Measurements from ENCODE around the gene RGS6.

Gene RGS6

DNA sequence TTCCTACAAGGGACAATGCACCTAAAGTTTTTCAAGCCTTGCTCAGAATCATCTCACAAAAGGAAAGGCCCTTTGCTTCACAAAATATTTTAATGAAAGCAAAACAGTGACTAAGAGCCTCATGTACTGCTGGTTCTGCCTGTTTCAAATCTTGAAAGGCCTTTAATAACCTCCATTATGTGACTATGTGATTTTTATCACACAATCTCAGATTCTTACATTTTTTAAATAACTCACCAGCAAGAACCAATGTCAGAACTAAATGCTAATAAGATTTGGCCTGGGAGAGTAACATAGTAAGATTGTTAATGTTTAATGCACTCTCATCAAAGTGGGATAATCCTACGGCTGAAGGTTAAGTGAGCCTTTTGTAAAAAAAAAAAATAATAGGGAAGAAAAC, 378.9 kb downstream of the RGS6 start:
- Histone ChIP-seq H3K4me3 (ENCODE audit: insufficient read depth in 1 of 2, low read depth in 1 of 2, low read length in 2 of 2) (no peak overlapping the region), H3K79me1 (replicated peaks; ENCODE audit: low read length, poor library complexity, severe bottlenecking) (no peaks in the 10 kb centered on the region), H3K36me3 (ENCODE audit: control insufficient read depth in 1 of 2, insufficient read depth in 2 of 2, low read depth in 1 of 2, low read length in 2 of 2) (no peaks in the 10 kb centered on the region), H2BK15ac (ENCODE audit: low read depth, poor library complexity, severe bottlenecking) (no peak overlapping the region), H3K9ac (ENCODE audit: low read length) (no peak overlapping the region), H4K91ac (ENCODE audit: low read length) (no peak overlapping the region), H2AK5ac (ENCODE audit: low read length, severe bottlenecking) (no peak overlapping the region), H4K8ac (ENCODE audit: low read length) (no peak overlapping the region), H3K27me3 (ENCODE audit: control insufficient read depth in 1 of 2, insufficient read depth in 1 of 2, low read length in 2 of 2) (peaks cover 0 to 3% of the 10 kb centered on the region in 2 experiments), H2AFZ (ENCODE audit: low read depth, low read length) (no peak overlapping the region), H3K4ac (ENCODE audit: low read depth in 1 of 2, low read length in 2 of 2) (no peak overlapping the region), H3K4me1 (ENCODE audit: control insufficient read depth, insufficient read depth, low read depth, low read length) (no peaks in the 10 kb centered on the region), H3K23ac (ENCODE audit: low read length in 2 of 2) (no peak overlapping the region), H2BK5ac (ENCODE audit: low read depth, low read length, poor library complexity, severe bottlenecking) (no peak overlapping the region), H3K18ac (ENCODE audit: low read depth in 1 of 2, low read length in 2 of 2) (no peak overlapping the region), H2BK120ac (ENCODE audit: low read depth, low read length) (no peak overlapping the region), H3K9me3 (ENCODE audit: control insufficient read depth, low read length) (peaks cover 4% of the 10 kb centered on the region), H3K14ac (ENCODE audit: low read length in 2 of 2) (no peak overlapping the region), H2BK12ac (ENCODE audit: low read length in 2 of 2) (no peak overlapping the region), H3K4me2 (ENCODE audit: low read length, poor library complexity, severe bottlenecking) (no peak overlapping the region), H3K27ac (ENCODE audit: low read length, poor library complexity, severe bottlenecking) (no peak overlapping the region)
- DNase-seq, result no peak
- WGBS, result no CpG with 5 or more reads among the region's 1 CpG

DNA sequence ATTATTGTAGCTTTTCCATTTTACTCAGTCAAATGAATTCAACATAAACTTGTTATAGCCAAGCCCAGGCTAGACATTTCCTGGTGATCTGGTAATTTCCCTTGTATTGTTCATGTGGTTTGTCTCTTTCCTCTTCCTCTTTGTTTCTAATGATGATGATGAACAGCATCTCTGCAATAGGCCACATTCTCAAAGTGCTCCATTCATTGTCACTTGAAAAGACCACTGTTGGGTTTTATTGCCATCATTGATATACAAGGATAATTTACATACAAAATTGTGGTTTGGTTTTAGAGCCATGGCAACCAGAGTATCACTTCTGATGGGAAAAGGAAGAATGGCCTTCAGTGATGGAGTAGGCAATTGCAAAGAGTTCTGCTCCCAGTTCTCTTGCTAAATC, 379.3 kb downstream of the RGS6 start:
- Histone ChIP-seq H3K27ac (ENCODE audit: low read length, poor library complexity, severe bottlenecking) (no peak overlapping the region), H2AFZ (ENCODE audit: low read depth, low read length) (no peak overlapping the region), H3K4me3 (ENCODE audit: insufficient read depth in 1 of 2, low read depth in 1 of 2, low read length in 2 of 2) (no peak overlapping the region), H3K9ac (ENCODE audit: low read length) (no peak overlapping the region), H2BK12ac (ENCODE audit: low read length in 2 of 2) (no peak overlapping the region), H3K14ac (ENCODE audit: low read length in 2 of 2) (no peak overlapping the region), H3K27me3 (ENCODE audit: control insufficient read depth in 1 of 2, insufficient read depth in 1 of 2, low read length in 2 of 2) (peaks cover 0 to 3% of the 10 kb centered on the region in 2 experiments), H3K4me1 (ENCODE audit: control insufficient read depth, insufficient read depth, low read depth, low read length) (no peaks in the 10 kb centered on the region), H3K36me3 (ENCODE audit: control insufficient read depth in 1 of 2, insufficient read depth in 2 of 2, low read depth in 1 of 2, low read length in 2 of 2) (no peaks in the 10 kb centered on the region), H3K4ac (ENCODE audit: low read depth in 1 of 2, low read length in 2 of 2) (no peak overlapping the region), H2AK5ac (ENCODE audit: low read length, severe bottlenecking) (no peak overlapping the region), H2BK120ac (ENCODE audit: low read depth, low read length) (no peak overlapping the region), H2BK5ac (ENCODE audit: low read depth, low read length, poor library complexity, severe bottlenecking) (no peak overlapping the region), H4K8ac (ENCODE audit: low read length) (no peak overlapping the region), H2BK15ac (ENCODE audit: low read depth, poor library complexity, severe bottlenecking) (no peak overlapping the region), H3K4me2 (ENCODE audit: low read length, poor library complexity, severe bottlenecking) (no peak overlapping the region), H3K23ac (ENCODE audit: low read length in 2 of 2) (no peak overlapping the region), H3K79me1 (replicated peaks; ENCODE audit: low read length, poor library complexity, severe bottlenecking) (no peaks in the 10 kb centered on the region), H3K18ac (ENCODE audit: low read depth in 1 of 2, low read length in 2 of 2) (no peak overlapping the region), H4K91ac (ENCODE audit: low read length) (no peak overlapping the region), H3K9me3 (ENCODE audit: control insufficient read depth, low read length) (peaks cover under 1% of the 10 kb centered on the region)
- DNase-seq, result no peak

DNA sequence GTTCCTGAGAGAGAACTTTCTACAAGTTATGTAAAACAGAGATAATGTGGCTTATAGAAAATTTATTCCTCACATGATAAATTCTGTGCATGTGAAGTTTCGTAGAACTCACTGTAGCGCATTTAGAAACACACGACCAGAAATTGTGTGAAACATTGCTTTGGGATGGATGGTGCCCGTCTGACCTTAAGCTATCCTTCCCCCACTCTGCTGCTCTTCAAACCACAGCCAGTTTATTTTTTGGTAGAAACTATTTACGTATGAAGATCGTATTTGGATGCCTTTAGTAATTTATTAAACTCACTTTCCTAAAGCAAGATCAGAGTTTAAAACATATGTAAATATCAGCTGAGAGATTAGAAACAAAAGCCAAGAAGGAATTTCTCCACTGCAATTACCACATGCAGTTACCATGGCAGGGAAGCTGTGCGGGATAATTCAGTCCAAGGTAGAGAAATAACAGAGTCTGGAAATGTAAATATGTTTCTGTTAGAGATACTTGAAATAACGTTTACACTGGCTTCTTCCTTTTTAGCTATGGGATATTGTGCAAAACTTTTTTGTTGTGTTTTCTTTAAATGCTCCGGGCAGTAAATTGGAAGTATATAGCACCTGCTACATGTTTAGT, 382.7 kb downstream of the RGS6 start:
- no peak overlapping the region for H3K14ac ChIP-seq (ENCODE audit: low read length in 2 of 2)
- H3K9me3 ChIP-seq (ENCODE audit: control insufficient read depth, low read length), result no peaks in the 10 kb centered on the region
- WGBS, result 78% methylated on average over 6 of the region's 9 CpGs

DNA sequence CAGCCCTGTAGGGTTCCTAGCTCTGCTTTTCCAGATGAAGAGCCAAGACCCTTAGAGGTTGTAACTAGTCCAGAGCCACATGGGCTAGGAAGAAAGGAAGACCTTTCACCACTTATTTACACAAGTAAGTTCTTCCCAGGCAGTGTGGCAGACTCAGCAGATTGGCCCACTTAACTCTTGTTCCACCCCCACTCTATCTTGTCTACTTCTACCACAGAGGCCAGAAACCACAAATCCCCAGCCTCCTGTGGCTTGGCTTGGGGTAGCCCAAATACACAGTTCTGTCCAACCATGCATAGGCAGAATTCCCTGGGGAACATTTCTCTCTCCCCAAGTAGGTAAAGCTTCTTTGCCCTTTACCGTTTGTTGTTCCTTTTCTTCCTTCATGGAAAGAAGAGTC, 383.5 kb downstream of the RGS6 start:
- H2BK5ac ChIP-seq (ENCODE audit: low read depth, low read length, poor library complexity, severe bottlenecking), result no peak overlapping the region
- no peak overlapping the region for H3K27ac ChIP-seq (ENCODE audit: low read length, poor library complexity, severe bottlenecking)
- H4K91ac ChIP-seq (ENCODE audit: low read length), result no peak overlapping the region
- no peak overlapping the region for H3K4me3 ChIP-seq (ENCODE audit: insufficient read depth in 1 of 2, low read depth in 1 of 2, low read length in 2 of 2)
- H3K36me3 ChIP-seq (ENCODE audit: control insufficient read depth in 1 of 2, insufficient read depth in 2 of 2, low read depth in 1 of 2, low read length in 2 of 2), result no peaks in the 10 kb centered on the region
- no peak overlapping the region for H2AK5ac ChIP-seq (ENCODE audit: low read length, severe bottlenecking)
- no peak overlapping the region for H2AFZ ChIP-seq (ENCODE audit: low read depth, low read length)
- H3K18ac ChIP-seq (ENCODE audit: low read depth in 1 of 2, low read length in 2 of 2), result no peak overlapping the region
- no peak overlapping the region for H3K9ac ChIP-seq (ENCODE audit: low read length)
- no peak overlapping the region for H3K23ac ChIP-seq (ENCODE audit: low read length in 2 of 2)
- H3K4me2 ChIP-seq (ENCODE audit: low read length, poor library complexity, severe bottlenecking), result no peak overlapping the region
- H4K8ac ChIP-seq (ENCODE audit: low read length), result no peak overlapping the region
- no peak overlapping the region for H3K4ac ChIP-seq (ENCODE audit: low read depth in 1 of 2, low read length in 2 of 2)
- 78% methylated on average over 1 of the region's 1 CpG for WGBS
- H2BK15ac ChIP-seq (ENCODE audit: low read depth, poor library complexity, severe bottlenecking), result no peak overlapping the region
- H2BK12ac ChIP-seq (ENCODE audit: low read length in 2 of 2), result no peak overlapping the region
- no peak overlapping the region for H2BK120ac ChIP-seq (ENCODE audit: low read depth, low read length)
- no peak overlapping the region for H3K14ac ChIP-seq (ENCODE audit: low read length in 2 of 2)
- H3K27me3 ChIP-seq (ENCODE audit: control insufficient read depth in 1 of 2, insufficient read depth in 1 of 2, low read length in 2 of 2), result peaks cover 0 to 3% of the 10 kb centered on the region in 2 experiments
- H3K9me3 ChIP-seq (ENCODE audit: control insufficient read depth, low read length), result no peaks in the 10 kb centered on the region
- H3K4me1 ChIP-seq (ENCODE audit: control insufficient read depth, insufficient read depth, low read depth, low read length), result no peaks in the 10 kb centered on the region
- no peaks in the 10 kb centered on the region for H3K79me1 ChIP-seq (replicated peaks; ENCODE audit: low read length, poor library complexity, severe bottlenecking)
- DNase-seq, result no peak

More for the DNA sequence above, 382.7 kb downstream of the RGS6 start:
- H3K4me3 ChIP-seq (ENCODE audit: insufficient read depth in 1 of 2, low read depth in 1 of 2, low read length in 2 of 2), result no peak overlapping the region
- H4K8ac ChIP-seq (ENCODE audit: low read length), result no peak overlapping the region
- H2BK5ac ChIP-seq (ENCODE audit: low read depth, low read length, poor library complexity, severe bottlenecking), result no peak overlapping the region
- H3K4me1 ChIP-seq (ENCODE audit: control insufficient read depth, insufficient read depth, low read depth, low read length), result no peaks in the 10 kb centered on the region
- H3K18ac ChIP-seq (ENCODE audit: low read depth in 1 of 2, low read length in 2 of 2), result no peak overlapping the region
- DNase-seq, result no peak
- H3K79me1 ChIP-seq (replicated peaks; ENCODE audit: low read length, poor library complexity, severe bottlenecking), result no peaks in the 10 kb centered on the region
- H2BK12ac ChIP-seq (ENCODE audit: low read length in 2 of 2), result no peak overlapping the region
- no peak overlapping the region for H2BK15ac ChIP-seq (ENCODE audit: low read depth, poor library complexity, severe bottlenecking)
- peaks cover 0 to 3% of the 10 kb centered on the region in 2 experiments for H3K27me3 ChIP-seq (ENCODE audit: control insufficient read depth in 1 of 2, insufficient read depth in 1 of 2, low read length in 2 of 2)
- no peak overlapping the region for H2BK120ac ChIP-seq (ENCODE audit: low read depth, low read length)
- H3K9ac ChIP-seq (ENCODE audit: low read length), result no peak overlapping the region
- H2AK5ac ChIP-seq (ENCODE audit: low read length, severe bottlenecking), result no peak overlapping the region
- H3K4me2 ChIP-seq (ENCODE audit: low read length, poor library complexity, severe bottlenecking), result no peak overlapping the region
- H3K36me3 ChIP-seq (ENCODE audit: control insufficient read depth in 1 of 2, insufficient read depth in 2 of 2, low read depth in 1 of 2, low read length in 2 of 2), result no peaks in the 10 kb centered on the region
- no peak overlapping the region for H3K4ac ChIP-seq (ENCODE audit: low read depth in 1 of 2, low read length in 2 of 2)
- H4K91ac ChIP-seq (ENCODE audit: low read length), result no peak overlapping the region
- H3K23ac ChIP-seq (ENCODE audit: low read length in 2 of 2), result no peak overlapping the region
- H3K27ac ChIP-seq (ENCODE audit: low read length, poor library complexity, severe bottlenecking), result no peak overlapping the region
- no peak overlapping the region for H2AFZ ChIP-seq (ENCODE audit: low read depth, low read length)
